Iris pigment epithelial cell (primary cell): Measurements from ENCODE around the gene ZNF428.
"Not testable (repeated sequence)": the region's sequence is repeated elsewhere in the genome, so short reads cannot be mapped to it uniquely, and the experiment has no call there.

Experiments used
- DNase-seq: peaks from one replicate; pipeline ENCODE4 v3.0.0-alpha.2; 2011; ENCODE audit warnings: low read depth

The ZNF428 gene

GRCh38 chr19:43616954-43617353, 2.5 kb downstream of the ZNF428 start:
- DNase-seq, result no peak

GRCh38 chr19:43616306-43616705, 3.1 kb downstream of the ZNF428 start:
- DNase-seq, result no peak

DNA sequence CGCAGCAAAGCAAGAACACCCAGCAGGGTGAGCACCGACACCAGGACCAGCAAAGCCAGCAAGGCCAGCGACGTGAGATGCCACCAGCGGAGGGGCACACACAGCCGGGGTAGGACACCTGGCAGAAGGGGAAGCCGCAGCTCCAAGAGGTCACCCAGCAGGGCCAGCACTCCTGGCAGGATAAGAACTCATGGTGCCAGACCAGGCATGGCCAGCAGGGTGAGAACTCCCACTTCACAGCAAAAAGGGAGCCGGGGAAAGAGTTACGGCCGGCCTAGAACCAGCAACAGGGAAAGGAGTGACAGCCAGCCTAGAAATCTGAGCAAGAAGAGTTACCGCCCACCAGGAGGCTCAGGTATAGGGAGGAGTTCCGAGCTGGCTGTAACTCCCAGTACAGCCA, 7.1 kb downstream of the ZNF428 start:
- DNase-seq, result no peak

DNA sequence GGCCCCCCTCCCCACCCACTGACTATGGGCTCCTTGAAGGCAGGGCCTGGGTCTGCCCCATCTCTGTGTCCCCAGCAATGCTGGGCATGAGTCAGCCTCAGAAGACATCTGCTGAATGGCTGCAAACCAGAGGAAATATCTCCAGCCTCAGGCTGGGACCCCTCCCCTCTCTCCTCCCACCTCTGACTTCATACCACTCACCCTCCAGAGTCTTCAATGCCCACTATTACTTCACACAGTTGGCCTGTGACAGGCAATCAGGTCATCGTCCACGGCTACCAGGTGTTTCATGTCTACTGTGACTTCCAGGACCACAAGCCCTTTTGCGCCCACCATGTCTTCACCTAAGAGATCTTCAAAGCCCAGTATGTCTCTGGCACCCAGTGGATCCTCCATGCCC, 7.6 kb downstream of the ZNF428 start, which contains the start of gene SRRM5:
Gene SRRM5, plus strand, starts transcription at position 301 of the 400 bp plus-strand sequence. Its CDS starts 34 bp downstream, at position 335.
- DNase-seq, result no peak

GRCh38 chr19:43610493-43610892, 8.9 kb downstream of the ZNF428 start:
- peak; percentile 31 for DNase-seq

DNA sequence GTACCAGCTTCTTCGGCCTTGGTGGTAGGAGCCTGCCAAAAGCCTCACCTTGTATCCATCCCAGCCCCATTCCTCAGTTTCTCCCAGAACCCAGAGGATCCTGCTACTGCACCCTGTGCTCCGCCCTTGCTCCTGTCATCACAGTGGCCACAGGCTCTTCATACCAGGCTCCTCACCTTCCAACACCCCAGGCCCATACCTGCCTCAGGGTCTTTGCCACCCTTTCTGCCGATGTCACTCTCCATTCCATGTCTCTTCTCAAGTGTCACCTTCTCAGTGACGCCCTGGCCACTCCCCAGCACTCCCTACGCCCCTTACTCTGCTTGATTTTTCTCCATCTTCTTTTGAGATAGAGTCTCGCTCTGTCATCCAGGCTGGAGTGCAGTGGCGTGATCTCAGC, 9.6 kb downstream of the ZNF428 start:
- DNase-seq, result no peak

- no peak for DNase-seq
Observed at GRCh38 chr19:43607238-43608205, 11.9 kb downstream of the ZNF428 start.

GRCh38 chr19:43606569-43607229, 12.7 kb downstream of the ZNF428 start:
- no peak for DNase-seq

DNA sequence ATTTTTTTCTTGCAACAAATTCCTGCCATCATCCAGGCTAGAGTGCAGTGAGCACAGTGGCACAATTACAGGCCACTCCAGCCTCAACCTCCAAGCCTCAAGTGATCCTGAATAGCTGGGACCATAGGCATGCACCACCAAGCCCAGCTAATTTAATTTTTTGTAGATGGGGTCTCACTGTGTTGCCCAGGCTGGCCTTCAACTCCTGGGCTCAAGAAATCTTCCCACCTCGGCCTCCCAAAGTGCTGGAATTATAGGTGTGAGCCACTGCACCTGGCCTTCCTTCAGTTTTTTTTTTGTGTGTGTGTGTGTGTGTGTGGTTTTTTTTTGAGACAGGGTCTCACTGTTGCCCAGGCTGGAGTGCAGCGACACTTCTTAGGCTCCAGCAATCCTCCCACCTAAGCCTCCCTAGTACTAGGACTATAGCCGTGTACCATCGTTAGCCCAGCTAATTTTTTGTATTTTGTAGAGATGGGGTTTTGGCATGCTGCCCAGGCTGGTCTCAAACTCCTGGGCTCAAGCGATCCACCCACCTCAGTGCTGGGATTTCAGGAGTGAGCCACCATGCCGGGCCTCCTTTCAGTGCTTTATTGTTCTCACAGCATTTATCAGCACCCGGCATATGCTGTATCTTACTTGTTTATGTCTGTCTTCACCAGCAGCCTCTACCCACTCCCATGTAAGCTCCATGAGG, 13.4 kb downstream of the ZNF428 start:
- no peak for DNase-seq

DNA sequence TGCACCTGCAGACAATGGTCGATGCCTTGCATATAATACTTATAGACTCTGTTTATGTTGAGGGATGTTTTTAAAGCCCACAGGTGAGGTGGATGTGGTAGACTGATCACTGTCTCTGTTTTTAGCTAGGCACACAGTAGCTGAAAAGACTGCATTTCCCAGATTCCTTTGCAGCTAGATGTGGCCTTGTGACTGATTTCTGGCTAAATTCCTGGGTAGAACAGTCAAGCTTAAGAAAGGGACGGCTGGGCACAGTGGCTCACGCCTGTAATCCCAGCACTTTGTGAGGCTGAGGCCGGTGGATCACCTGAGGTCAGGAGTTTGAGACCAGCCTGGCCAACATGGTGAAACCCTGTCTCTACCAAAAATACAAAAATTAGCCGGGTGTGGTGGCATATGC, 19.1 kb downstream of the ZNF428 start:
- DNase-seq, result not testable (repeated sequence)

DNA sequence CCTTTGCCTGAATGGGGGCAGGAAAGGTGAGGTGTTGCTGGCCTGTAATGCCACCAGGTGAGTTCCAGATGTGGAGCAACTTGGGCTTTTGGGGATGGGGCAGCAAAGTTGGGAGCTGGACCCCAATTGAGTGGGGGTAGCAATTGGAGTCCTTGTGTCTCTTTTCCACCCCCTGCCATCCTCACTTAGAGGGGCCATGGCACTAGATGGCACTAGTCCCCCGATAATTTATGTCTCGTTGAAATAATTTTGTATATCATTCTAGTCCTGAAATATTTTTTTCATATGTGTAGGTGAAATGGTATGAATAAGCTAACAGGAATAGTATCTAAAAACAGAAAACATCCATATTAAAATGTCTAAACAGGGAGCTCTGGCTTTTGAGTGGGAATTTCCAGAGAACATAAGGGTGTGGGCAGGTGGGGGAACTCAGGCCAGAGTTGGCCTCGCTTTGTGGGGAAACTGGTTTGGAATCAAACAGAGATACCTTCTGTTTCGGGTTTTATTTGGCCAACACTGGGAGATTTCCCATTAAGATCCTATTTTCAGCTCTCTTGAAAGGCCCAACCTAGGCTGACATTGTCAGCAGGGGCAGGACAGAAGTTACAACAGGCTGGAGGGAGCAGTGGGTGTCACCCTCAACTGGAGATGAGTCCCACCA, 19.7 kb downstream of the ZNF428 start:
- no peak for DNase-seq

DNA sequence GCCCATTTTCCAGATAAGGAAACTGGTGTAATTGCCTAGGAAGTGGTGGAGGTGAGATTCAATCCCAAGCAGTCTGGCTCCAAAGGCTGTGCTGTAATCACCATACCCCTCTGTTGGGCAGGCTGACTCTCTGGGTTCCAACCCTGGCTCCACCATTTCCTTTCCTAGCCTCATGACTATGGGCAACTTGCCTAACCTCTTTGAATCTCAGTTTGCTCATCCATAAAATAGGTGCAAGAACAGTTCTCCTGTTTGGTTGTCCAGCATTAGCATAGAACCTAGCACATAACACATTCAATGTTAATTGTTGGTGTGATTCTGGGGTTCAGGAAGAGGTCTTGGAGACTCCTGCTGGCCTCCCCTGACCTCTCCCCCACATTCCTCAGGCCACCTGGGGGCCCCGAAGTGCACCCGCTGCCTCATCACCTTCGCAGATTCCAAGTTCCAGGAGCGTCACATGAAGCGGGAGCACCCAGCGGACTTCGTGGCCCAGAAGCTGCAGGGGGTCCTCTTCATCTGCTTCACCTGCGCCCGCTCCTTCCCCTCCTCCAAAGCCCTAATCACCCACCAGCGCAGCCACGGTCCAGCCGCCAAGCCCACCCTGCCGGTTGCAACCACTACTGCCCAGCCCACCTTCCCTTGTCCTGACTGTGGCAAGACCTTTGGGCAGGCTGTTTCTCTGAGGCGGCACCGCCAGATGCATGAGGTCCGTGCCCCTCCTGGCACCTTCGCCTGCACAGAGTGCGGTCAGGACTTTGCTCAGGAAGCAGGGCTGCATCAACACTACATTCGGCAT, 20.8 kb downstream of the ZNF428 start:
- DNase-seq, result no peak

- no peak for DNase-seq
Observed at GRCh38 chr19:43597876-43598275, 21.6 kb downstream of the ZNF428 start.

- peak; percentile 19 for DNase-seq
Observed at GRCh38 chr19:43596842-43597461, 22.5 kb downstream of the ZNF428 start.

DNA sequence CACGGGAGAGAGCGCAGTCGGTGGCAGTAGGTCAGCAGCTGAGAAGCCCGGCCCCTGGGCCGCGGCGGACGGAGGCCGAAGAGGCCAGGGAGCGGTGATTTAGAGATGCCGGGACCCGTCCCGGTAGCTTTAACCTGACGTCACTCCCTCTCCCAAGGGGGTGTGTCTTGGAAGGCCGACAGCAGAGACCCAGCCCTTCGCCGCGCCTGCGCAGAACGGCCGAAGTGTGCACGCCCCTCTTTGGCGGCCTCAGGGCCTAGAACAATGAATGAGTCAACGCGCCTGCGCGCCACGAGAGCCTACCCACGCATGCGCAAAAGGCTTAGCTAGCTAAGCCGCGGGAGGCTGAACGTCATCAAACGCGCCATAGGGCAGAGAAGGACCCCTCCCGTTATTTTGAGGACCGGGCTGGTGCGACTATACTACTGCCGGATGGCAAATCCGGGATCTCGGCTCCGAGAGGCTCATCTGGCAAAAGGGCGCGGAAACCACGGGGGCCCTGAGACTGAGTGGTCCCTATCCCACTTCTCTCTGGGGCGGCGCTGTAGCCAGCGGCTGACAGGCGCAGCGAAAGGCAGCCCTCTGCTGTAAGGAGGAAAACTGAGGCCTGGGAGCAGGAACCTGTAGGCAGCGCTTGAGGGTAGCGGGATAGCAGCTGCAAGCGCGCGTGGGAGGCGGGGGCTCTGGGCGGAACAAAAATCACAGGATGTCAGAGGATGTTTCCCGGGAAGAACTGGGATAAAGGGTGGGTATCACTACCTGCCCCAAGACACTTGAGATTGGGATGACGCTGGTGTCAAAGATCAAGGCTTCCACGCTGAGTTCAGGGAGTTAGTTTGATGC, 23.2 kb downstream of the ZNF428 start, which contains the start of the genes IRGQ and ZNF576:
Gene IRGQ, minus strand, starts transcription at position 136 of the 843 bp plus-strand sequence. CDS start 796 bp downstream, outside the sequence.
Gene ZNF576, plus strand, starts transcription at position 597 of the 843 bp plus-strand sequence. CDS start 514 bp downstream, outside the sequence.
- DNase-seq, result peak; percentile 98

DNA sequence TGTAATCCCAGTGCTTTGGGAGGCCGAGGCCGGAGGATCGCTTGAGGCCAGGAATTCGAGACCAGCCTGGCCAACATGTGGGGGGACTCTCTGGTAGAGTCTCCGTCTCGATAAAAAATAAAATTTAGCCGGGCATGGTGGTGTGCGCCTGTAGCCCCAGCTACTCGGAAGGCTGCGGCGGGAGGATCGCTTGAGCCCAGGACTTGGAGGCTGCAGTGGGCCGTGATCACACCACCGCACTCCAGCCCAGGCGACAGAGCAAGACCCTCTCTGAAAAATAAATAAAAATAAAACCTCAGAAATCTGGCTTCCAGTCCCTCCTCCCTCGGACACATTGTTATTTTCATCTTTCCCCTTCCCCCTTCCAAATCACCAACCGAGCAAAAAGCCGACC, 23.8 kb downstream of the ZNF428 start:
- no peak for DNase-seq

DNA sequence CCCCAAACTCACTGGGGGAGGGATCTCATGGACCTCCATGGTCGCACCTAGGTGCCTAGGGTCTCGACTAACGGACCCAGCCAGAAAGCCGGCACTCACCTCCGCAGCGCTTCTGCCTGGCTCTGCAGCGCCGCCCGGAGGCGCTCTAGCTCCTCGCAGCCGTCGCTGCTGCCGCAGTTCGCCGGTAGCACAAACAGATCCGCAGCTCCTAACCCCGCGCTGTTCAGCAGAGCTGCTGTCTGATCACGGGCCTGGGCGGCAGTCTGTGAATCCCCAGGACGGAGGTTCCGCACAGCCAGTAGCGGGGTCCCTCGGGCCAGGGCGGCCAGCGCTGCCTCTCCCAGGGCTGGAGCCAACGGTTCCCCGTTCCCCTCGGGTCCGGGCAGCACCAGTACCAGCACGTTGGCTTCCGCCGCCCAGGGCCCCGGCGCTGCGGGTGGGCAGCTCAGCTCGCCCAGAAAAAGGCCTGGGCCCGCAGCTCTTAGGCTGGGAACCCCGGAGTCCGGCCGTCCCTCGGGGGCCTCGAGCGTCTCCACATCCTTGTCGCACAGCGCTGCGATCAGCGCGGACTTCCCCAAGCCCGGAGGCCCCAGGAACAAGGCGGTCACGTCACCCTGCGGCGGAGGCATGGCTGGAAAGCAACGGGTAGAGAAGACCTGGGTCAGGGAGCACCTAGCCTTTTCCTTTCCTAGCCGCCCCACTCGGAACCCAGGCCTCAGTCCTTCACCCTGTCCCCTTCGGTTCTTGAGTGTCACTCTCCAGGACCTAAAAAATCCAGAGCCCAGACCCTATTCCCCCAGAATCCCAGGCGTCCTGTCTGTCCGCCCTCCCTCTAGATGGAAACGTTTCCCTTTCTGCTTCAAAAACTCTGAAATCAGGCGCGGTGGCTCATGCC, 24.5 kb downstream of the ZNF428 start:
- peak; percentile 77 for DNase-seq

DNA sequence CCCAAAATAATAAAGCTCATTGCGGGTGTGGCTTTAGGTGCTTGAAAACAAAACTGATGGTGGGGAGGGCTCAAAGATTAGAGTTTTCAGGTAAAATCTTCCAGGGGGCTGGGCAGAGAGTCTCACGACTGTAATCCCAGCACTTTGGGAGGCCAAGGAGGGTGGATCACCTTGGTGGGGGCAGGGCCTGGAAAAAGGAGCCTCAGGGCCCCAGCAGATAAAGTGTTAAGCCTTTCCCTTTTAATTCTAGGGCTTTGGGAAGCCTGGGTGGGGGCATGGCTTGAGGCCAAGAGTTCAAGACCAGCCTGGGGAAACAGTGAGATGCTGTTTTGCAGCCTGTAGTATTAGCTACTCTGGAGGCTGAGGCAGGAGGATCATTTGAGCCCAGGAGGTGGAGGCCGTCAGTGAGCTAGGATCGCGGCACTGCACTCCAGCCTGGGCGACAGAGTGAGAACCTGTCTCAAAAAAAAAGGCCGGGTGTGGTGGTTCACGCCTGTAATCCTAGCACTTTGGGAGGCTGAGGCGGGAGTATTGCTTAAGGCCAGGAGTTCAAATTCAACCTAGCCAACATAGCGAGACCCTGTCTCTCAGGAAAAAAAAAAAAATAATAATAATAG, 25.2 kb downstream of the ZNF428 start:
- DNase-seq, result no peak
